ENCODE data around the gene TXNDC5. TPM values are rescaled to one million over a fixed set of nuclear protein-coding genes. Genes with fewer than 3 reads are reported as not detected.

TXNDC5 gene
- total RNA-seq, 1 donor from 2014 or later = 94.9 TPM

GRCh38 chr6:7910298-7910653, 312 bp downstream of the TXNDC5 start:
- H3K27me3 Mint-ChIP-seq = peaks cover 2% of the 10 kb centered on the region
- H3K9me3 Mint-ChIP-seq = no peaks in the 10 kb centered on the region
- DNase-seq (ENCODE audit: extremely low spot score, unreplicated experiment) = no peak
- no peak for TF ChIP-seq CTCF (conservative IDR thresholded peaks at IDR 0.05)
- peaks cover 5% of the 10 kb centered on the region for H3K36me3 Mint-ChIP-seq
- peaks cover 12% of the 10 kb centered on the region for H3K4me1 Mint-ChIP-seq (ENCODE audit: unreplicated experiment)
- no peak overlapping the region for H3K27ac Mint-ChIP-seq
- no peak overlapping the region for H3K4me3 Mint-ChIP-seq

- no peaks in the 10 kb centered on the region for H3K9me3 Mint-ChIP-seq
These were observed 988 bp downstream of the TXNDC5 start for GRCh38 chr6:7909323-7910276.

GRCh38 chr6:7907159-7907558, 3.4 kb downstream of the TXNDC5 start:
- no peak overlapping the region for H3K27ac Mint-ChIP-seq
- peaks cover 12% of the 10 kb centered on the region for H3K4me1 Mint-ChIP-seq (ENCODE audit: unreplicated experiment)
- peak; percentile 2 for DNase-seq (ENCODE audit: extremely low spot score, unreplicated experiment)
- peaks cover 20% of the 10 kb centered on the region for H3K36me3 Mint-ChIP-seq
- H3K9me3 Mint-ChIP-seq = no peaks in the 10 kb centered on the region
- H3K4me3 Mint-ChIP-seq = no peak overlapping the region
- H3K27me3 Mint-ChIP-seq = peaks cover 2% of the 10 kb centered on the region
- TF ChIP-seq CTCF (conservative IDR thresholded peaks at IDR 0.05) = no peak

More at GRCh38 chr6:7909323-7910276, 988 bp downstream of the TXNDC5 start:
- H3K27me3 Mint-ChIP-seq = peaks cover 2% of the 10 kb centered on the region
- TF ChIP-seq CTCF (conservative IDR thresholded peaks at IDR 0.05) = no peak
- peaks cover 12% of the 10 kb centered on the region for H3K4me1 Mint-ChIP-seq (ENCODE audit: unreplicated experiment)
- peak overlapping the region; percentile 72 for H3K27ac Mint-ChIP-seq
- no peak for DNase-seq (ENCODE audit: extremely low spot score, unreplicated experiment)
- H3K4me3 Mint-ChIP-seq = peak overlapping the region; percentile 91
- H3K36me3 Mint-ChIP-seq = peaks cover 10% of the 10 kb centered on the region

- no peak overlapping the region for H3K27ac Mint-ChIP-seq
- H3K4me3 Mint-ChIP-seq = no peak overlapping the region
These were observed 3.8 kb downstream of the TXNDC5 start for GRCh38 chr6:7906741-7907140.

GRCh38 chr6:7905416-7905815, 5.2 kb downstream of the TXNDC5 start:
- H3K36me3 Mint-ChIP-seq = peaks cover 32% of the 10 kb centered on the region
- no peak overlapping the region for H3K27ac Mint-ChIP-seq

More at GRCh38 chr6:7906741-7907140, 3.8 kb downstream of the TXNDC5 start:
- Mint-ChIP-seq H3K9me3 (no peaks in the 10 kb centered on the region), H3K27me3 (peaks cover 2% of the 10 kb centered on the region), H3K36me3 (peaks cover 23% of the 10 kb centered on the region), H3K4me1 (ENCODE audit: unreplicated experiment) (peaks cover 12% of the 10 kb centered on the region)
- TF ChIP-seq CTCF (conservative IDR thresholded peaks at IDR 0.05) = no peak
- DNase-seq (ENCODE audit: extremely low spot score, unreplicated experiment) = peak; percentile 24

More at GRCh38 chr6:7905416-7905815, 5.2 kb downstream of the TXNDC5 start:
- DNase-seq (ENCODE audit: extremely low spot score, unreplicated experiment) = no peak
- no peaks in the 10 kb centered on the region for H3K27me3 Mint-ChIP-seq
- H3K4me3 Mint-ChIP-seq = no peak overlapping the region
- TF ChIP-seq CTCF (conservative IDR thresholded peaks at IDR 0.05) = no peak
- H3K9me3 Mint-ChIP-seq = no peaks in the 10 kb centered on the region
- peaks cover 12% of the 10 kb centered on the region for H3K4me1 Mint-ChIP-seq (ENCODE audit: unreplicated experiment)
